ENCODE data around the gene GCC2.
"Not testable (repeated sequence)": the region's sequence is repeated elsewhere in the genome, so short reads cannot be mapped to it uniquely, and the experiment has no call there.

Gene GCC2, protein sequence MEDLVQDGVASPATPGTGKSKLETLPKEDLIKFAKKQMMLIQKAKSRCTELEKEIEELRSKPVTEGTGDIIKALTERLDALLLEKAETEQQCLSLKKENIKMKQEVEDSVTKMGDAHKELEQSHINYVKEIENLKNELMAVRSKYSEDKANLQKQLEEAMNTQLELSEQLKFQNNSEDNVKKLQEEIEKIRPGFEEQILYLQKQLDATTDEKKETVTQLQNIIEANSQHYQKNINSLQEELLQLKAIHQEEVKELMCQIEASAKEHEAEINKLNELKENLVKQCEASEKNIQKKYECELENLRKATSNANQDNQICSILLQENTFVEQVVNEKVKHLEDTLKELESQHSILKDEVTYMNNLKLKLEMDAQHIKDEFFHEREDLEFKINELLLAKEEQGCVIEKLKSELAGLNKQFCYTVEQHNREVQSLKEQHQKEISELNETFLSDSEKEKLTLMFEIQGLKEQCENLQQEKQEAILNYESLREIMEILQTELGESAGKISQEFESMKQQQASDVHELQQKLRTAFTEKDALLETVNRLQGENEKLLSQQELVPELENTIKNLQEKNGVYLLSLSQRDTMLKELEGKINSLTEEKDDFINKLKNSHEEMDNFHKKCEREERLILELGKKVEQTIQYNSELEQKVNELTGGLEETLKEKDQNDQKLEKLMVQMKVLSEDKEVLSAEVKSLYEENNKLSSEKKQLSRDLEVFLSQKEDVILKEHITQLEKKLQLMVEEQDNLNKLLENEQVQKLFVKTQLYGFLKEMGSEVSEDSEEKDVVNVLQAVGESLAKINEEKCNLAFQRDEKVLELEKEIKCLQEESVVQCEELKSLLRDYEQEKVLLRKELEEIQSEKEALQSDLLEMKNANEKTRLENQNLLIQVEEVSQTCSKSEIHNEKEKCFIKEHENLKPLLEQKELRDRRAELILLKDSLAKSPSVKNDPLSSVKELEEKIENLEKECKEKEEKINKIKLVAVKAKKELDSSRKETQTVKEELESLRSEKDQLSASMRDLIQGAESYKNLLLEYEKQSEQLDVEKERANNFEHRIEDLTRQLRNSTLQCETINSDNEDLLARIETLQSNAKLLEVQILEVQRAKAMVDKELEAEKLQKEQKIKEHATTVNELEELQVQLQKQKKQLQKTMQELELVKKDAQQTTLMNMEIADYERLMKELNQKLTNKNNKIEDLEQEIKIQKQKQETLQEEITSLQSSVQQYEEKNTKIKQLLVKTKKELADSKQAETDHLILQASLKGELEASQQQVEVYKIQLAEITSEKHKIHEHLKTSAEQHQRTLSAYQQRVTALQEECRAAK (N-terminal part only)

DNA sequence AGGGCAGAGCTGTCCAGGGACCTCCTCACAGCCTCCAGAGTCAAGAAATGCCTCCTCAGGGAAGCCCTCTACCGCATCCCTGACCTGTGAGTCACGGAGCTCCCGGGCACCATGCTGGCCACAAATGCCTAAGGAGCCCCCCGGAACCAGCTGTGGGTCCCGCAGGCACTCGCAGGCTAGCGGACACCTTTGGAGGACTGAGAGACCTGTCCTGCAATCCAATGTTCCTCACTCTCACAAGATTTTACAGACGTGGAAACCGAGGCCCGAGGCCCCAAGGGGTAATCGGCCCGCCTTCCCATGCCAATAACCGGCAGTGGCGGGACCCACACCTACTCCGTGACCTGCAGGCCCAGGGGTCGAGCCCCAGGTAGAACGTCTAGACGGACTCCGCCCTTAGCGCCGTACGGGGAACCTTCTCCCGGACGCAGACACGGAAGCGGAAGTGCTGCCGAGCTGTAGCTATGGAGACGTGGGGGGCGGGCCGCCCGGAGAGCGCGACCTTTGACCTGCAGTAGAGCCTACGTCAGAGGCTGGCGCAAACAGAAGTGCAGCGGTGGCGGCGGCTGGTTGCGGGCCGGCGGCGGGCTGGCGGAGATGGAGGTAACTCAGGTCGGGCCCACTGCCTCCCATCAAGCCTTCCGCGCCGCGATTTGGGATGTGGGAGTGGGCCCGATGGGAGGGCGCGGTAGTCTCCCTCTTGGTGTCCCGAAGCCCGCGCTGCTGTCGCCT, at the start of gene GCC2:
Gene GCC2 (plus strand): TSS at position 529 of the 732 bp plus-strand sequence. CDS start 69 bp downstream, at position 598.
- peak; percentile 92 for DNase-seq (ENCODE audit: low read depth)

DNA sequence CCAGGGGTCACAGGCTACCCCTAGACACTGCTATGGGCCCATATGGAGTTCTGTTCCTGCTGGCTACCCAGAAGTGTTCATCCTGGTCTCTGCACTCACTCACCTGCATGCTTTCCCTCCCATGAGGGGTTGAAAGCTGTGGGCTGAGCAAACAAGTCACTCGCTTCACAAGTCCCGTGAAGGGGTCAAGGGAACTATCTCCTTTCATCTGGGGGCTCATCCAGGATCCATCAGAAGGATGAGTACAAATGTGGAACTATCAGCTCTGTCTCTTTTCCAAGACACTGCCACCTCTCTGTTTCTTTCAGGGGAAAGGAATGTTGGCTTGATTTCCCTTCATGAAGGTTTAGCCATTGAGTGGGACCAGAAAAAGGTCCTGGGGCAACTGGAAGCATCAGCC, 49.5 kb upstream of the GCC2 start:
- DNase-seq (ENCODE audit: low read depth), result no peak

DNA sequence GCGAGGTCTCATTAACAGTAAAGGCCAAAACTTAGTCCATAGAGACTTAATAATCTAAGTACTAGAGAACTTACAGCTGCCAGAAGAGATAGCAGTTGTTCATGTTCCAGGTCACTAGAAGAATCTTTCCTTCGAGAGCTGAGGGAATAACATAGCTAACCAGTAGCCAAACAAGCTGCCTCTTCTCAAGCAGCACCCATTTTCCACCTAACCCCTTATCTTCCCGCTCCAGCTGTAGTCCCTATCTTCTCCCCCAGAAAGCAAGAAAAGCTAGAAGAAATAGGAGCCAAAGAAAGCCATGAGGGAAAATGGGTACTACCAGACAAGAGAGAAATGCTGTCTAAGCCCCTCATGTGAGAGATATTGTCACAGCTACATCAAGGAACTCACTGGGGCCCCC, 47.2 kb upstream of the GCC2 start:
- DNase-seq (ENCODE audit: low read depth), result no peak

DNA sequence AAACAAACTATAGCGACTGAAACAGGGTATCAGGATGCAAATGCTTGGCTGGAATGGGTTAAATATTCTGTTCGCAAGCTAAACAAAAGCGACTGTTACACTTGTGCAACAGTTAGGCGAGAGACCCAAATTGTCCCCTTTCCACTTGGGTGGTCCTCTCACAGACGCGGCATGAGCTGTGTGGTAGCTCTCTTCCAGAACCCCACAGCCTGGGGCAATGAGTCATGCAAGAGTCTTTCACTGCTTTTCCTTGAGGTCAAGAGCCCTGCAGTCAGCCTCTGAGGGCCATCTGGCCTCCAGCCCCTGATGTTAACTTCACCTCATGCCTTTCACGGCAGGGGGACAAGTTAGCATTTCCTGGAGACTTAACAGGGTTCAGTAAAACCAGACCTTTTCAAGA, 45.5 kb upstream of the GCC2 start:
- peak; percentile 87 for DNase-seq (ENCODE audit: low read depth)

DNA sequence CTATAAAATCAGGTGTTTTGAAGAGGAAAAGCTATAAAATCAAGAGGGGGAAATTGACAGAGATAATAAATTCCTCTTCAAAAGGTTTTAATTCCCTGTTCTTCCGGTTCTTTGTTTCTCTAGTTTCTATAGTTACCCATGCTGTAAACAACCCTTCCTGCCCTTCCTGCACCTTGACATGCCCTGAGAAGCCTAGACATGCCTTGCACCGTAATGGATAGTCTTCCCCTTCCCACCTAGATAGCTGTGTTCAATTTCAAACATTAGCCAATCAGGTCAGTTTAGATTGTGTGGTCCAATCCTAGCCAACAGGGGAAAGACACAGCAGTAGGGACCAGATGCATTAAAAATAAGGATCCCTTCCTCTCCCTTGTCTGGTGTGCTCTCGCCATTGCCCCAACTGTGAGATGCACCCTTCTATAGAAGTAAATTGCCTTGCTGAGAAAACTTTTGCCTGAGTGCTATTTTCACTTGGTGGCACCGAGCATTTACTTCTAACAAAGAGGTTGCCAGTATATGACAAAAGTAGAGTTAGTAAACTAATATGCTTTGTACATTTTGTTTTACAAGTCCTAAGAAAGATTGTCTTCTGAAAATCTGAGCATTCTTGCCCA, 44.1 kb upstream of the GCC2 start:
- no peak for DNase-seq (ENCODE audit: low read depth)

DNA sequence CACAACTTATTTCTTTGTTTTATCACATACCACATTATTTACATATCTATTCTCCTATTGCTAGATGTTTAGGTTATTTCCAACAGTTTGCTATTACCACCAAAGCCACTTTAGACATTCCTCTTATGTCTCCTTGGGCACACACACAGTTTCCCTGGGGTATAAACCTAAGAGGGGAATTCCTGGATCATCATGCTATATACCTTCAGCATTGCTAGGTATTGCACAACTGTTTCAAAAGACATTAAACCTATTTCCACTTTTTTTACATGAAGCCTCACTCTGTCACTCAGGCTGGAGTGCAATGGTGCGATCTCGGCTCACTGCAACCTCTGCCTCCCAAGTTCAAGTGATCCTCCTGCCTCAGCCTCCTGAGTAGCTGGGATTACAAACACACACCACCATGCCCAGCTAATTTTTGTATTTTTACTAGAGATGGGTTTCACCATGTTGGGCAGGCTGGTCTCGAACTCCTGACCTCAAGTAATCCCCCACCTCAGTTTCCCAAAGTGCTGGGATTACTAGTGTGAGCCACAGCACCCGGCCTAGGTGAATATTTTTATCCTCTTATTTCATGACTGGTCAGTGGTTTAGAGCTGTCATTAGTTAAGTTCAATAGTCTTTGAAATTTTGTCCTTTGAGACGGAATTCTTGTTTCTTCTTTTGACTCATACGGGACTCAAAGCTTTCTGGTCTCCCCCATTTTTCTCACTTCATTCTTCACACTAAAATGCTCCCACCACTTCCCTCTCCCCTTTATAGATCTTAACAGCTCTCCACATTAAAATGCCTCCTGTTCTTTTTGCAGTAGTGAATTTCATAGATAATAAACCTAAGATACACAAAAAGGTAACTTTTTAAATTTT, 40.9 kb upstream of the GCC2 start:
- DNase-seq (ENCODE audit: low read depth), result no peak

DNA sequence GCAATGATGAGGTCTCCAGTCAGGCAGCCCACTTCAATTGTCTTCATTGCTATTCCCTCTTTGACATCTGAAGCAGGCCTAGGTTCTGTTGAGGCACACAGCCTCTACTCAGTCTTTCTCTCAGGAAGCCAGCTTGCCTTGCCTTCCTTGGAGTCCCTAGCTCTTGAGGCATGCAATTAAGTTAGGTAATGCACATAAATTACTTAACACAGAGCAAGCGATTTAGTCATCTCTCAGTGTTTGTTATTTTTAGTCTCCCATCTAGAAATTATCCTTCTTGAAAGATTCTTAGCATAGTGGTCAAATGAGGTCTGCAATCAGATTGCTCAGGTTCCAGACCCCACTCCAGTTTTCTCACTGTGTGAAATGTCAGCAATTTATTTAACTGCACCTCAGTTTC, 39.2 kb upstream of the GCC2 start:
- DNase-seq (ENCODE audit: low read depth), result peak; percentile 88

DNA sequence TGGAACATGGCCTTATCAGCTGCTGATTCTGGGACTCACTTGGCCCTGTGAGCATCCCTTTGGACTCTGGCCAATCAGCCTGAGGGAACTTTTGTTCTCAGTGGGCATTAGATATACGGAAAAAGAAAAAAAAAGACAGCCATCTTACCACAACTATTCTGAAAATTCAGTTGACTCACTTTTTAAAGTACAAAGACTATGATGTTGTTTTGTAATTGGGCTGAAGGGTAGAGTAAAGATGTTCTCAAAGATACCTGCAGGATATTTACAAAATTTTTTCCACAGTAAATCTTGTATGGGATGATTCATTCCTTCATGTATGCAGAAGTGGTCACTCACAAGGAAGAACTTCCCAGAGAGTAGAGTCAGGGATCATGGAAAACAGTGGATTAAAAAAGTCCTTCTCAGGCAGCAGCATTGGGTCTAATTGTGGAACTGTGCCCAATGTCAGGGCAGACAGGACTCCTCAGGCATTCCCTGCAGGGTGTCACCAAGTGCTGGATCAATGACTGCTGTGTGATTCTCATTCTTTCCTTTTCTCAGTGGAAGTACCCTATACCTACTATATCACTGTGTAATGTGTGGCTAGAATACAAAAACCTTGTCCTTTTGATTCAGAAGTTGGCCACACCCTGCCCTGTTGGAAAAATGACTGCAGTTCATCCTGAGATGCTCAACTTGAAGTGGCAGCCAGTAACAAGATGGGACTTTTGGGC, 35.9 kb upstream of the GCC2 start:
- peak; percentile 98 for DNase-seq (ENCODE audit: low read depth)

DNA sequence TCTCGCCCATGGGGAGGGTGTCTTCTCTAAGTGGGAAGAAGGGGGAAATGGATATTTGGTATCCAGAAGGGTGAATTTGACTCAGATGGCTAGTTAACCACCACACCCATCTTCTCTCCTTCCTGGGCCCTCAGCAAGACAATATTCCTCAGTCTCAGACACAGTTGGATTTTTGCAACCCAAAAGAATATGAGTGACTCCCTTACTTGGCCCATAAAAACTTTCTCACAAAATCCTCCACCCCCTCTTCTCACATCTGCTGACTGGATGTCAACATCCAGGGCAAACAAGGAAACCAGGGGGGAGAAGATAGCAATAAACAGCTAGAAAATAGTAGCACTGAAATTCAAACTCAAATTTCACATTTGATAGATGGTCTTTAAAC, 35.3 kb upstream of the GCC2 start:
- peak; percentile 43 for DNase-seq (ENCODE audit: low read depth)

DNA sequence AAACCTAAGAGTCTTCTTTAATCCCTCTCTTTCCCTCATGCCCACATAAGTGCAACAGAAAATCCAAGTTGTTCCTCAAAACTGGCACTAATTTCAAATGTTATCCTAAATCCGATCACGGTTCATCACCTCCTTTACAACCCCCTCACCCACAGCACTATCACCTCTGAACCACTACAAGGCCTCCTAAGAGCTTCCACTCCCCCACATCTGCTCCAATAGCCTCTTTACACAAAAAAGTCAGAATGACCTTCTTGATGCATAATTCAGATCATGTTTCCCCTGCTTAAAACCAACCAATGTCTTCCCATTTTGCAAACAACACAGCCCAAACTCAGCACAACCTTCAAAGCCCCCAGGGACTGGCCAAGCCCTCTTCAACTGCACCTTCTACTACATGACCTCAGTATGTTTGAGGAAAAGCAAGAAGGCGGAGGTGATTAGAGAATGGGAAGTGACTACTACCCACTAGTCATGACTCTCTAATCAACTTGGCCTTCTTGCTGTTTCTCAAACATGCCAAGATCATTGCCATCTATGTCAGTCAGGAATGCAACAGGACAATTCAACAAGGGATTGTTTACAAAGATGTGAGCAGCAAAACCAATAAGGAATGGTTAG, 34.6 kb upstream of the GCC2 start:
- DNase-seq (ENCODE audit: low read depth), result no peak

DNA sequence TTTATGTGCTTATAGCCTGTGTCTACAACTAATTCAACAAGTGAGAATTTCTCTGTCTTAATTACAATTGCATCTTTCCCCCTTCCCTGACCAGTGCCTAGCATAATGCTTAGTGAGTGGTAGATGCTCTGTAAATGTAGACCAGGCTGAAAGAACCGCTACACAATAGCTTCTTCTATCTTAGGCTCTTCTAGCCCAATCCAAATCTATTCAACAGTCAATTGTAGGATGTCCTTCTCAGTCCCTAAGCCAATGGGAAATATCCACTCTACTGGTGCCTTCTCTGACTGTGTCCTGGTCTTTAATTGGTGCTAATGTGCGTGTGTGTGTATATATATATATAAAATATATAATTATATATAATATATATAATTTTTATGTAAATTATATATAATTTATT, 34.1 kb upstream of the GCC2 start:
- DNase-seq (ENCODE audit: low read depth), result no peak

DNA sequence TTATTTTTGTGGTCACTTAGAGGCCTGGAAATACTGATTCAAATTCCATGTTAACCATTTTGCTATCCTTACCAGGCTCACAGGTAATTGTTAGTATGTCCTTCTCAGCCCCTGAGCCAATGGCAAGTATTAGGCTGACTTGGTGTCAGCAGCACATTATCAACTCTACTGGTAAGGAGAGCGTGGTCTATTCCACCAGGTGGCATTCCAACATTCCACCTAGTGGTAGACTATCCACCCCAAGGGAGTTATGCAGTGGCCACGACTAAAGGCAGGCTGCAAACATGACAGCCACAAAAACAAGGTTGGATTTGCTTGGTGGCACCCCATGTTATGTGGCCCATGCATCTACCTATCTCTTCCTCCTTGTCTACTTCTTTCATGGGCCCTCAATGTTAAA, 31.8 kb upstream of the GCC2 start:
- DNase-seq (ENCODE audit: low read depth), result no peak

DNA sequence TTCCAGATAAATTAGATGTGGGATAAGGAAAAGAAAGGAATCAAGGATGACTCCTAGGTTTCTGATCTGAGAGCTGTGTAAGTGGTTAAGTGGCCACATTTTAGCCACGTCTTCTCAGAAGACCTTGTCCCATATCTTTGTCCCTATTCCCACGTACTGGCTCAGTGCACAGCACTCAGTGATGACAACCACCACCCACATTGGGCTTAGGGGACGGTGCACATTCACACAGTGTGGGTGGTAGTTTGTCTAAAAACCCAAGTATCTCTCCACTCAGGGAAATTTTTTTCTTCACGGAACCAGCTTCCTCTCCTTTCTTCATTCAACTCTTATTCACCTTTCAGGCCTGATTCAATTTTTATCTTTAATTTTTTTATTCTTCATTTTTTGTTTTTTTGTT, 30.6 kb upstream of the GCC2 start:
- no peak for DNase-seq (ENCODE audit: low read depth)

DNA sequence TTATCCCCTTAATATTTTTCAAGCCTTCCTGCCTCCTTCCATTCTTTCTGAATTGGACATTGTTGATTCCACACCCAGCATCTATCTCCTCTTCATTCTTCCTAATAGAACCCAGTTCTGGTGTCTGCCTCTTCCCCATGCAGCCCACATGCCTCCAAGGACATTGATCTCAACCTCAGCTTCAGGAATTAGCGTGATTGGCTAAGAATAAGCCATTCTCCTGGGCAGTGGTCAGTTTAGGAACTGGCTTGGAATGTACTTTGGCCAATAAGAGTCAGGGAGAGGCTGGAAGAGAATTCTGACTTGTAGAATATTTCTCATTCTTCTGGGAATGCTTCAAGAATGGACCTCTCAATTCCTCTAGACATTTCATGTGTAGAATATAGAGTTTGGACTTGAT, 25.9 kb upstream of the GCC2 start:
- DNase-seq (ENCODE audit: low read depth), result peak; percentile 19

DNA sequence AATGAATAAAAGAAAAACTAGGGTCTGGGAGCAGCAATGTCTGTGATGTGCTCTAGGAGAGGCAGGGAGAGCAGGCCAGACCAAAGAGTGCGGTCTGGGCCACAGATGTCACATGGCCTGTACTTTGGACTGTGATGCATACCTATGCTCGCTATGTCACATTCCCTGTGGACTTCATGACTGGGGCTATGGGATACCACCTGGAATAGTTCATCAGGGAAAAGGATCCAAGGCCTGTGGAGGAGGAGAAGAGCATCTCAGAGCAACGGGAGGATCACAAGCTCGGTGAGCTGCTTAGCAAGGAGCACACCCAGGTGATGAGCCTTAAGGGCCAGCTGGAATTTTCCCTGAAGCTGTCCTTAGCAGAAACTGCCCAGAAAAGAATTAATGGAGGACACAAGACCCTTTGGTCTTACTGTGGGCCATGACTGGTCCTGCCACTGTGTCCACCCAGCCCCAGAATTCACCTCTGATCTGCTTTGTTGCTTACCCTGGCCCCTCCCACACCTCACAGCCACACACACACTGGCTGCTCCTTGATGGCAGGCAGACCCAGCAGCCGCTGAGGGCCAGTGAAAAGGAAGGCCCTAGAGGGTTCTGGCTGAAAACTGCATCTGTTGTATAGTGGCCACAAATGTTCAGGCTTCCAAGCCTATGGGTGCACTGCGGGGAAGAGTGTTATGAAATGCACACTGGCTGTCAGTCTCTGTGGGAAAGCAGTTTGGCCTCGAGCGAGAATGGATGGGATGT, 25.3 kb upstream of the GCC2 start:
- no peak for DNase-seq (ENCODE audit: low read depth)

DNA sequence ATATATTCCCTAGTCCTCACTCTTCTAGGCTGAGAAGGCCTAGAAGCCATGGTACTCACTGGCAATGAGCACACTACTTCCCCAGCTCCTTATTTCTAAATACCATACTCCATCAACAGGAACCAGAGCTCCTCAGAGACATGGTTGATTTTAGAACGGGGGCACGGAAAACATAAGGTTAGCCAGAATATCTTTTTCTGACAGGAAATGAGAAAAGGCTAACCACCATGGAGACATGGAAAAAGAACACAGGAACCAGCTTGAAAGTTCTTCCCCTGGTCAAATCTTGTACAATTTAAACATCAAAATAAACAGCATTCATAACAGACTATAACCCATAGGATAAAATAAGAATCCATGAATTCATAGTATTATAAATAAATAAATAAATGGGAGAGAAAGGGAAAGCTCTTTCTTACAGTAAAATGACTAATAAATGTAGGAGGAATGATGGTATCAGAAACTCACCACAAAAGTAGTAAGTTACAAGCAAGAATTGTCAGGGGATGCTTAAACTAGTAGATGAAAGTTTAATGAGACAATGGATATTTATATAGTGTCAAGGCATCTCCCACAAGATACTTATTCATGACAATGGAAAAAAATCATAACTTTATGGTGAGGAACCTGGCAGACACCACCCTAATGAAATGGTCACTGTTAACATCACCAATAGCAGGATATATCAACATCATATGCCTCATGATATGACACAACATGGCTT, 20.6 kb upstream of the GCC2 start:
- peak; percentile 20 for DNase-seq (ENCODE audit: low read depth)

DNA sequence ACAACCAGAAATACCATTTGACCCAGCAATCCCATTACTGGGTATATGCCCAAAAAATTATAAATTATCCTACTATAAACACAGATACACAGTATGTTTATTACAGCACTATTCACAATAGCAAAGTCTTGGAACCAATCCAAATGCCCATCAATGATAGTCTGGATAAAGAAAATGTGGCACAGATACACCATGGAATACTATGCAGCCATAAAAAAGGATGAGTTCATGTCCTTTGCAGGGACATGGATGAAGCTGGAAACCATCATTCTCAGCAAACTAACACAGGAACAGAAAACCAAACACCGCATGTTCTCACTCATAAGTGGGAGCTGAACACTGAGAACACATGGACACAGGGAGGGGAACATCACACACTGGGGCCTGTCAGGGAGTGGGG, 13.4 kb upstream of the GCC2 start:
- DNase-seq (ENCODE audit: low read depth), result not testable (repeated sequence)

DNA sequence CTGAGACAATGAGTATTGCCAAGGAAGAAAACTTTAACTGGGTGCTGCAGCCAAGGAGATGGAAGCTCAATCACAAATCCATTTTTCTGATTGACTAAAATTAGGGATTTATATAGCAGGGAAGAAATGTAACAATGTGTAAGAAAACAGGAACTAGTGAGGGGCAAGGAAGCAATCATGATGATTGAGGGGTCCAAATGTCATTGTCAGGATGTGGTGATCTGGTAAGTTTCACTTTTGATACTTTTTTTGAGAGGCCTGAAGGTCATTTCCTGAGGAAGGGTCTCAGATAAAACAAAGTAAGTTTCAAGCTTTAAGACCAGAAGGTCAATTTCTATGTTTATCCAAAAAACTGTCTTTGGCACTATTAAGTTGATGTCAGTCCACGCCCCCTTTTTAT, 12.0 kb upstream of the GCC2 start:
- DNase-seq (ENCODE audit: low read depth), result no peak
